Skeletal muscle satellite cell (primary cell): ENCODE data around the gene RALGPS2.
A peak's percentile ranks its signal among the peaks of the same experiment; 100 is the strongest.

ENCODE experiments used
- H3K27me3 ChIP-seq: 2 replicates; pipeline ENCODE4 v1.7.0; 2013; ENCODE audit warnings: low read length; ENCODE audit not compliant: control insufficient read depth, insufficient read depth
- H3K36me3 ChIP-seq: 2 replicates; pipeline ENCODE4 v1.7.0; 2013; ENCODE audit warnings: mild to moderate bottlenecking, control low read depth, low read length; ENCODE audit not compliant: insufficient read depth
- H3K4me1 ChIP-seq: 2 replicates; pipeline ENCODE4 v1.7.0; 2013; ENCODE audit warnings: low read length; ENCODE audit not compliant: control insufficient read depth, insufficient read depth
- H3K4me2 ChIP-seq: 2 replicates; pipeline ENCODE4 v1.7.0; 2013; ENCODE audit warnings: mild to moderate bottlenecking, low read length
- H3K4me3 ChIP-seq: 2 replicates; pipeline ENCODE4 v1.7.0; 2013; ENCODE audit warnings: low read length
- H3K9ac ChIP-seq: 2 replicates; pipeline ENCODE4 v1.7.0; 2013; ENCODE audit warnings: mild to moderate bottlenecking, low read depth, low read length, moderate library complexity
- H3K9me3 ChIP-seq: replicated peaks from 2 replicates; pipeline ENCODE4 v1.7.0; 2013; ENCODE audit warnings: mild to moderate bottlenecking, control low read depth, low read length

Gene RALGPS2

GRCh38 chr1:178869119-178869697 lies 144.2 kb downstream of the RALGPS2 start:
- Histone ChIP-seq H3K4me2 (peak overlapping the region; percentile 65), H3K4me3 (no peak overlapping the region), H3K9ac (peak overlapping the region; percentile 83), H3K9me3 (no peaks in the 10 kb centered on the region), H3K4me1 (peaks cover 18% of the 10 kb centered on the region), H3K27me3 (no peaks in the 10 kb centered on the region), H3K36me3 (no peaks in the 10 kb centered on the region)

DNA sequence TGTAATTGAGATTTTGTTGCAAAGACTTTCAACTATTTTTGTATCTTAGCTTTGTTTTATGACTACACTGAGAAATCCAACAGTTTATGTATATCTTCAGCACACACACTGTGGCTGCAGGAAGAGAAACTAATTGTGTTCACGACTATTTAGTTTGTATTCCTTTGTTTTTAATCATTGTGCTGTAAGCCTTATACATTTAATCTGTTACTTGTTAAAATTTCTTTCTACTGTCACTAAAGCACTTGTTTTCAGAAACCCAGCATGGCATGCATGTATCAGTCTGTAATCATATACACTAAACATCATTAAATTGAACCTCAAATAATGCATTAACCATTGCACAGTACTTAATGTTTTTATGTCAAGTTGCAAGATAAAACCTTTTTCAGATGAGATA lies 145.2 kb downstream of the RALGPS2 start:
- H3K4me1 ChIP-seq: peaks cover 18% of the 10 kb centered on the region
- no peaks in the 10 kb centered on the region for H3K27me3 ChIP-seq
- H3K9me3 ChIP-seq: no peaks in the 10 kb centered on the region
- H3K4me3 ChIP-seq: no peak overlapping the region
- no peak overlapping the region for H3K4me2 ChIP-seq
- H3K36me3 ChIP-seq: no peaks in the 10 kb centered on the region
- H3K9ac ChIP-seq: no peak overlapping the region

- no peak within 1 kb of the TSS for H3K4me3 ChIP-seq
- peak within 1 kb of the TSS; percentile 19 for H3K4me2 ChIP-seq
- no peak within 1 kb of the TSS for H3K9ac ChIP-seq
These were observed 145.9 kb downstream of the RALGPS2 start, which contains the start of gene ANGPTL1 for GRCh38 chr1:178870944-178871343. Gene ANGPTL1, minus strand, starts transcription at chr1:178871077. Its CDS starts 5,301 bp downstream, at chr1:178865776.

GRCh38 chr1:178871551-178872320 lies 146.7 kb downstream of the RALGPS2 start:
- H3K4me2 ChIP-seq: no peak overlapping the region
- H3K36me3 ChIP-seq: no peaks in the 10 kb centered on the region
- H3K4me3 ChIP-seq: no peak overlapping the region
- no peaks in the 10 kb centered on the region for H3K9me3 ChIP-seq
- H3K27me3 ChIP-seq: no peaks in the 10 kb centered on the region
- no peak overlapping the region for H3K9ac ChIP-seq
- peaks cover 18% of the 10 kb centered on the region for H3K4me1 ChIP-seq

More at GRCh38 chr1:178870944-178871343, 145.9 kb downstream of the RALGPS2 start, which contains the start of gene ANGPTL1:
- Histone ChIP-seq H3K4me1 (peaks cover 18% of the 10 kb centered on the region), H3K9me3 (no peaks in the 10 kb centered on the region), H3K36me3 (no peaks in the 10 kb centered on the region), H3K27me3 (no peaks in the 10 kb centered on the region)

DNA sequence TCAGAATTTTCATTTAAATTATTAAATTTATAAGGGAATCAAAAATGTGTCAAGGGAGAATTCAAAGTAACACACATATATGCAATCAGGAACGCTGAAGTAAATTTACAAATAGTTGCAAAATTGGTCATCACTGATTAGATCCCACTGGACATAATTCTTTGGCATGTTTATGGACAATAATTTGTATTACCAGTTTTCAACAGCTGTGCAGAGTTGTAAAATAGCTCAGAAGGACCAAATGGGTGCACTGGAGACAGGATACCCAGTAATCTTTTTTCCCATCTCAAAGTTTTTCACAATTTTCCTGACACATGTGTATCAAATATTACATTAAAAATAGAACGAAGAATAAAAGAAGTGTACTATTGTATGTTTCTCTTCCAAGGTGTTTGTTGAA lies 149.9 kb downstream of the RALGPS2 start:
- H3K27me3 ChIP-seq: no peaks in the 10 kb centered on the region
- H3K4me3 ChIP-seq: no peak overlapping the region

GRCh38 chr1:178875936-178876335 lies 150.9 kb downstream of the RALGPS2 start:
- Histone ChIP-seq H3K4me2 (no peak overlapping the region), H3K36me3 (no peaks in the 10 kb centered on the region), H3K9me3 (no peaks in the 10 kb centered on the region), H3K27me3 (no peaks in the 10 kb centered on the region), H3K9ac (no peak overlapping the region), H3K4me1 (peaks cover 4% of the 10 kb centered on the region), H3K4me3 (no peak overlapping the region)

More for the DNA sequence above, 149.9 kb downstream of the RALGPS2 start:
- H3K4me1 ChIP-seq: peaks cover 8% of the 10 kb centered on the region
- no peaks in the 10 kb centered on the region for H3K36me3 ChIP-seq
- no peak overlapping the region for H3K4me2 ChIP-seq
- no peaks in the 10 kb centered on the region for H3K9me3 ChIP-seq
- H3K9ac ChIP-seq: no peak overlapping the region

GRCh38 chr1:178877896-178878295 lies 152.9 kb downstream of the RALGPS2 start:
- H3K27me3 ChIP-seq: no peaks in the 10 kb centered on the region
- no peaks in the 10 kb centered on the region for H3K36me3 ChIP-seq
- H3K9me3 ChIP-seq: no peaks in the 10 kb centered on the region
- no peak overlapping the region for H3K9ac ChIP-seq
- H3K4me2 ChIP-seq: no peak overlapping the region
- no peaks in the 10 kb centered on the region for H3K4me1 ChIP-seq
- no peak overlapping the region for H3K4me3 ChIP-seq

DNA sequence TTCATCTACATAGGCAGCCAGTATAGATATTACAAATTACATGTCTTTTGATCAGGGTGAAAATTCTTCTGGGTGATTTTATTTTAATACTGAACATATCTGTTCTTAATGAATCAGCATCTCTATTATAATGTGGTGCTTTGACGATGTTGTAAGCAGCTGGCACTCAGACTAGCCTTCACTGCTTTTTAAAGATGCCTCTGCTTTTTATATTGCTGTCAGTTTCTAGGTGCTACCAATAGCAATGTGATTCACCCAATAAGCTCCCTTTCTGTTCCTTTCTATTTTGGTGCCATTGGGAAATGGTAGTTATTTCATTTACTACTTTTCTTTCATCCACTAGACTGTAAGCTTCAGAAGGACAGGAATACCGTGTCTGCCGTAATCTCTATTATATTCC lies 156.9 kb downstream of the RALGPS2 start:
- H3K36me3 ChIP-seq: no peaks in the 10 kb centered on the region
- no peaks in the 10 kb centered on the region for H3K4me1 ChIP-seq

DNA sequence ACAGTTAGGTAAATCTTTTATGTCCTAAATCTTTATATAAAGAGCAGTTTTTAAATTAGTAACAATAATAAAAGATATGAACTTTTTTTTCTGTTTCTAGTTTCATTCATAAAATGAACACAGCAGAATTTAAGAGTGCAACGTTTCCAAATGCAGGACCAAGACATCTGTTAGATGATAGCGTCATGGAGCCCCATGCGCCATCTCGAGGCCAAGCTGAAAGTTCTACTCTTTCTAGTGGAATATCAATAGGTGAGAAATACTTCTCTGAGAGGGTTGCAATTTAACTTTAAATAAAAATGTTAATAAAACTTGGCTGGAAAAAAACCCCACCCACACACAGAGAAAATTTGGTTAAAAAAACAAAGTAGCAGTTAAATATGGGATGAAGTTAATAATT lies 160.8 kb downstream of the RALGPS2 start:
- H3K4me1 ChIP-seq: no peaks in the 10 kb centered on the region
- H3K27me3 ChIP-seq: no peaks in the 10 kb centered on the region
- H3K4me2 ChIP-seq: no peak overlapping the region
- H3K4me3 ChIP-seq: no peak overlapping the region
- no peak overlapping the region for H3K9ac ChIP-seq
- no peaks in the 10 kb centered on the region for H3K36me3 ChIP-seq
- no peaks in the 10 kb centered on the region for H3K9me3 ChIP-seq

More for the DNA sequence above, 156.9 kb downstream of the RALGPS2 start:
- Histone ChIP-seq H3K27me3 (no peaks in the 10 kb centered on the region), H3K4me3 (no peak overlapping the region), H3K9me3 (no peaks in the 10 kb centered on the region), H3K4me2 (no peak overlapping the region), H3K9ac (no peak overlapping the region)

GRCh38 chr1:178886551-178886950 lies 161.5 kb downstream of the RALGPS2 start:
- H3K4me1 ChIP-seq: no peaks in the 10 kb centered on the region
- no peaks in the 10 kb centered on the region for H3K9me3 ChIP-seq
- H3K27me3 ChIP-seq: no peaks in the 10 kb centered on the region
- H3K4me2 ChIP-seq: no peak overlapping the region
- no peak overlapping the region for H3K4me3 ChIP-seq
- H3K9ac ChIP-seq: no peak overlapping the region
- no peaks in the 10 kb centered on the region for H3K36me3 ChIP-seq

DNA sequence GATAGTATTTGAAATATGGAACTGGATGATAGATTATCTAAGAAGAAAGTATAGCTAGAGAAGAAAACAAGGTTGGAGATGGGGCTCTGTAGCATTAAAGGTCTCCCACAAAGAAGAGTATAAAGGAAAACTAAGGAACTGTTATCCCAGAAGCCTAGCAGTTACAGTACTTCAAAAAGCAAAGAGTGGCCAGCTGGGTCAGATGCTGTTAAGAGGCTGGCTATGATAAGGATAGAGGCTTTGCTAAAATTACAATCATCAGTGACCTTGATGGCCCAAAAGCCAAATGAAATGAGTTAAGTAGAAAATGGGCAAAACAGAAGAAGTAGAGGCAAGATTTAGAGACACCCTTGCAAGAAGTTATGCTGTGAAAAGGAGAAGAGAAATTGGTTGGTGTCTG lies 170.9 kb downstream of the RALGPS2 start:
- no peak overlapping the region for H3K4me3 ChIP-seq
- peaks cover 3% of the 10 kb centered on the region for H3K36me3 ChIP-seq

DNA sequence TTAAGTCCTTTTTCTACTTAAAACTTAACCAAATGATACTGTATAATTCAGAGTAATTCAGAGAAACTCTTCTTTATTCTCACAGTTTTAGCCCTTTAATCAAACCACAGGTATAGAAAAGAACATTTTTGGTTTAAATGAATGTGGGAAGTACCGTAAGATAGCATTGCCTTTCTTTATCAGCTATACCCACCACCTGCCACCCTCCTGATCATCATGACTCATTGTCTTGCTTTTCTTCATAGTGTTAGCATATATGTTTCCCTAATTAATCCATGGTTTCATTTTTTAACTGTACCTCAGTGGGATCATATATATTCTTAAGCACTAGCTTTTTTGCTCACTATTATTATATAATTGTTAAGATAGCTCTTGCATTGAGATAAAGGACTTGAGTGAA lies 173.4 kb downstream of the RALGPS2 start:
- Histone ChIP-seq H3K36me3 (peaks cover 3% of the 10 kb centered on the region), H3K4me2 (no peak overlapping the region), H3K27me3 (no peaks in the 10 kb centered on the region), H3K9ac (no peak overlapping the region), H3K9me3 (no peaks in the 10 kb centered on the region), H3K4me3 (no peak overlapping the region), H3K4me1 (no peaks in the 10 kb centered on the region)

More for the DNA sequence above, 170.9 kb downstream of the RALGPS2 start:
- no peak overlapping the region for H3K9ac ChIP-seq
- H3K4me1 ChIP-seq: no peaks in the 10 kb centered on the region
- no peaks in the 10 kb centered on the region for H3K27me3 ChIP-seq
- no peak overlapping the region for H3K4me2 ChIP-seq
- H3K9me3 ChIP-seq: no peaks in the 10 kb centered on the region
